ENCODE results near the gene FAM81B.

Gene FAM81B

DNA sequence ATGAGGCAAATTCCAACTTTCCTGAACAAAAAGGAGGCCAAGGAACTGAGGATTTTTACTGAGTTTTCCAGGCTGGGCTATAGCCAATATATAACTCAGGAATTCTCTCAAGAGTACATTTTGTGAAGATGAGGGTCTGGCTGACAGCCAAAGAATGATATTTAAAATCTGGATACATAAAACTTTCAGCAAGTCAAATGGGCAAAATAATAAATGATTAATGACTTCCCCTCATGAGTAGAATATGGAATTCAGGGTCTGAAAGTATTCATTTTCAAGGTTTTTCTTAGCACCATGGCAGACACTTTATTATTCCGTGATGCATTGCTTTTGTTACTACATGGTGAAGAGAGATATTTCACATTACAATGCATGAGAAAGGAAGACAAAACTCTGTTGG is 7.8 kb downstream of the FAM81B start:
- in situ Hi-C loops (cut with HindIII; ENCODE audit: low sequenced_read_pairs), result no loop called here

DNA sequence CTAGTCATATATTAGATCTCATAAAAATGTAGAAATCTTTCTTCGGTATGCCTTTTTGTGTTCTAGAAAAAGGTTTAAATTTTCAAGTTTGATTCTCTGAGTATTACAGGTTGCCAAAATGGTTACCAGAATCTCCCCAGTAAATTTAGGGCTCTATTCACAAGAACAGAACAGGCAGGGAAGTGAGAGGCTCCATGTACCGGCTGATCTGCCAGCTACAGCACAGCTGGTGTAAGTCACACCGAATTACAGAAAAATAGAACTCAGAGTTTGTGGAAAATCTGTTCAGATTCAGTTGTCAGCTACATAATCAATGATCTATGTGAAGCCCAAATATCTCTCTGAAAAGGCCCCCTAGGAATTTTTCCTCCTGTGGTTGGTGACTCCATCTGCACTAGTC is 10.5 kb downstream of the FAM81B start:
- in situ Hi-C loops (cut with HindIII; ENCODE audit: low sequenced_read_pairs), result no loop called here

DNA sequence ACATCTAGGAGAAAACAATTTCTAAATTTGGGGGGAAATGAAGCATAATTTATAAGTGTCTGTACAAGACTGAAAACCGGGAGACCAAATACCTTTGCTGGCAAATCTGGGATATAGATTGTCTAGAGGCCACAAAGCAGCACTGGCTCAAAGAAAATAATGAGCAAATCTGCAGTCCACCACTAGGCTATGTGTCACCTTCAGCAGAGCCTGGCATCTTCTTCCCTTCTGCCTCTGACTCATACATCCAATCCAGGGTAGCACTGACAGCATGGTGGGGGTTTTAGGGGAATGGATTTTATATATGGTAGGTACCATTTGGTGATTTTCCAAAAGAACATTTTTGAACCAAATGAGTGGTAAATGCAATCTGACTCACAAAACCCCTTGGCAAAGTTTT is 12.8 kb downstream of the FAM81B start:
- in situ Hi-C loops (cut with HindIII; ENCODE audit: low sequenced_read_pairs), result no loop called here

DNA sequence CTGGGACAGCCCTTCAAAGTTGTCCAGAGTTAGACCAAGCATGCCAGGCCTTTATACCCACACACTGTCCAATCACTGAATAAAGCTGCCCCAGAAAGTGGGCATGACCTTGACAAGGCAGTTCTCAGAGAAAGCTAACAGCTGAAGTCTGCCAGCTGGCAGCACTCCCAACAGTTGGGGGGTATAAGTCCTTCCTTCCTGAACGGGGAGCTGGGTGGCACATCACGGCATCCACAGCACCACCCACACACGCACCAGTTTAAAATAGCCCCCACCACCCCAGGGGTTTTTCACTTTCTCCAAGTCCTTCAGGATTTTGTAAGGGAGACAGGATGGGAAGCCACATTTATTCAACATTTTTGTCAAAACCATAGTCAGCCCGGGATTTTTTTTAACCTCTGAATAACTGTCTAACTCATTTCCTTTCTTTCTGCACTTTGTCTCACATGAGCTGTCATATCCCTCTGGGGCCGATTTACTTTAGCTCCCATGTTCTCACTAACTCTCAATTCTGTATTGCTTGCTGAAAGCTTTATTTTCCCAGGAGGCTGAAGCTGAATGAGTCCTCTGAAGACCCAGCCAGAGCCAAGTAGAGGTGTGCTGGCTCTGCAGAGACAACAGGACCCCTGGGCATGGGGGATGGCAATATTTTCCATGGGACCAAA is 15.4 kb downstream of the FAM81B start:
- in situ Hi-C loops (cut with HindIII; ENCODE audit: low sequenced_read_pairs), result loop anchor here (5.0 kb wide), 1 partner anchor 46 kb away; no protein-coding TSS in a partner anchor

DNA sequence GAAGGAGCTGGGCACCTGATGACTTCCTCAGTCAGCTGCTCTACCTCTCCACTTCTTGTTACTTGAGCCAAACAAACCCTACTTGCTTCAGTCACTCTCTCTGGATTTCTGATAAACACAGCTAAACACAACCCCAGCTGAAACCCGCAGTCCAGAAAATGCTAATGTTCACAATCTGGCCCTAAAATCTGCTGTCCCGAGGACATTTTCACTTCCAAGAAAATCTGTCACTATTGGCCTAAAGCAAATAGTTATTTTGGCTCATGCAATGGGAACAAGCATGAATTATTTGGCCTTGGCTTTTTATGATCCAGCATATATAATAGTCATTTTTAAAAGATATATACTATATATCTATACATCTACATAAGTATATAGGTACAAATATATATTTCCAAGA is 19.1 kb downstream of the FAM81B start:
- in situ Hi-C loops (cut with HindIII; ENCODE audit: low sequenced_read_pairs), result no loop called here

DNA sequence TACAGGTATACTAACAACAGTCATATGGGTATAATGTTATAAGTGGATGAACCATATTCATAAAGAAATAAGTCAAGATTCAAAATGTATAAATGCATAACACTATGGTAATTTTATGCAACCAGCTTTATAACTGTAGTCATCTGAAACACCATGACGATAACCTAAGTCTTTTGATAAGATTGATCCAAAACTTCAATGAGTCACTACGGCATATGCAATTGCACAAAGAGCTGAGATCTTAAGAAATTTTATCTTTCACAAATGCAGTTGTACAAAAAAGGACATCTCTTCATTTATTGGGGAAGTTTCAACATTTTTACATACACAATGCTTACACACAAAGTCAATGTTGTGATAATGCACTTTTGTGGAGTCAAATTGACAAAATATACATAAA is 20.3 kb downstream of the FAM81B start:
- in situ Hi-C loops (cut with HindIII; ENCODE audit: low sequenced_read_pairs), result no loop called here

DNA sequence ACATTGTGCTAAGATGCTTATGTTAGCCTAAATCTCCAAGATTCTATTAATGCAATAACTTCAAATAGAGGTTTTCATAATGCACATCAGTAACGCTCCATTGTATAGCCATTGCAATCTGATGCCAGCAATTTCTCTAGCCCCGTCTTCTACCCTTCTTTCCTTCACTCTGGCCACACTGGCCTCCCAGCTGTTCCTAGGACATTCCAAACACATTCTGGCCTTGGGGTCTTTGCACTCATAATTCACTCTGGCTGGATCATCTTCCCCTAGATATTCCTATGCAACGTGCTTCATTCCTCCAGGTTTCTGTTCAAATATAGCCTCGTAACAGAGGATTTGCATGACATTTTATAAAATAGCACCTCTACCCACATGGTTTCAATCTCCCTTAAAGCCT is 23.3 kb downstream of the FAM81B start:
- in situ Hi-C loops (cut with HindIII; ENCODE audit: low sequenced_read_pairs), result no loop called here

DNA sequence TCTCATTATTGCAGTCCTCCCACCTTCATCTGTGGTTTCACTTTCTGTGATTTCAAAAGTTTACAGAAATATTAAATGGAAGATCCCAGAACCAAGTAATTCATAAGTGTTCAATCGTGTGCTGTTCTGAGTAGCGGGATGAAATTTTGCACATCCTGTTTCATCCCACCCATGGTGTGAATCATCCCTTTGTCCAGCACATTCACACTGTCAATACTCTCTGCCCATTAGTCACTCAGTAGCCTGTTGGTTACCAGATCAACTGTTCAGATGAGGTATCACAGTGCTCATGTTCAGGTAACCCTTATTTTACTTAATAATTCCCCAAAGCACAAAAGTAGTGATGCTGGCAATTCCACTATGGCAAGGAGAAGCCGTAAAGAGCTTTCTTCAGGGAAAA is 26.8 kb downstream of the FAM81B start:
- in situ Hi-C loops (cut with HindIII; ENCODE audit: low sequenced_read_pairs), result no loop called here

DNA sequence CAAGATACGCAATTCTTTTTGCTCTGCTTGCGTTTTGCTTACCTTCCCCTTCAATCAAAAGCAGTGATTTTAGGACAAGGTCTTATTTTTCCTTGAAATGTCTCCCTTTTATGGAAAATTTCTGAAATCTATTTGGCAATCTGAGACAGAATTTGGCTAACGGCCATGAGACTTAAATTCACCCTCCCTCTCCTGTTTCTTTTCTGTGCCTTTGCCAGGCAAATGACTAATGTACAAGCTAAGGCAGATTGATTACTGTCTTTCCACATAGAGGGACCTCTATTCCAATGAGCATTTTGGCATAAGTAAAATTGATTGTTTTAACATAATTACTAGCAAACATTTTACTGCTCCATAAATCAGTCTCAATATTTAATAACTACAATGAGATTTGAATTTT is 31.7 kb downstream of the FAM81B start:
- in situ Hi-C loops (cut with HindIII; ENCODE audit: low sequenced_read_pairs), result no loop called here

DNA sequence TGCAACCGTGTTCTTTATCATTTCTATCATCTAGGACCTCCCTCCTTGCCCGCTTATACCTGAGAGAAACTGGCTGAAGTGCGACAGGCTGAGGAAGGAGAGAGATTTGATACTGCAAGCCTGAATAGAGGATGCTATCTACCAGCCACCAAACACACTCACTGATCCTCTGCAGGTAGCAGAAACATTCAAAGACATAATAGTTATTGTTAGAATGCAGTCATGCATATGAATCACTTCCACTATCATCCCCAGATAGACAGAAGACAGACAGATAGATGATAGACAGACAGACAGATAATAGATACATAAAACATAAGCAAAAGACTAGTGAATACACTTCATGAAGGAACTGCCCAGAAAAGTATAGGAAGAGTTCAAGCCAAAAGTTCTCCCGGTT is 32.9 kb downstream of the FAM81B start:
- in situ Hi-C loops (cut with HindIII; ENCODE audit: low sequenced_read_pairs), result no loop called here

DNA sequence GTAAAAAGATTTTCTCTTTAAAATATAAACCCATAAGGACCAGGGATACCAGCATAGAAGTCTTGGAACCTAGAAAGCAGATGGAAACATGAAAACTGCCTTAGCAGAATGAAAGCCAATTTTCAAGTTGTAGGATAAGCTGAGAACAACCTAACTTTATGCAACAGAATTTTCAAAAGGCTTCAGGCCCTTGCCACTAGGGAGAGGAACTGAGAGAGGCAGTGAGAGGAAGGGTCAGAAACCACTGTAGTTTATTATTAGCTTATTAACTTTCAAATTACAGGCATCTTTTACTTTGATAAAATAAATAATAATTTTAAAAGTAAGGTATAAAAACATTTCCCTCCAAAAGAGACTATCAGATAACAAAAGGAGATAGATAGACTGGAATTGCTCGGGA is 33.4 kb downstream of the FAM81B start:
- in situ Hi-C loops (cut with HindIII; ENCODE audit: low sequenced_read_pairs), result no loop called here

DNA sequence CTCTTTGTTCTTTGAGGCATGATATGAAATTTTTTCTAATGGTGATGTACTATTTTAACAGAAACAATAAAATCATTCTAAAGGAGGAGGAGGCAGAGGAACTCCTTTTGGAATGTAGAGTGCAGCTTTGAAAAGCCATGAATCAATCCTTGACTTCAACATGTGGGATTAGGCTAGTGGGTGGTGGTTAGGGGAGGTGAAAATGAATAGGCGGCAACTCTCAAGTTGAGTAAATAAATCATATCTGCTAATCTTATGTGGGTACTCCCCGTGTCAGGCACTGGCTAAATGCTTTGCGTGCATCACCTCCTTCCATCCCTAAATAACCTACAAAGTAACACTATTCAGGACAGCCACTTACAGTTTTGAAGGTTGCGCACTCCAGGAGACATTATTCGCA is 35.1 kb downstream of the FAM81B start:
- in situ Hi-C loops (cut with HindIII; ENCODE audit: low sequenced_read_pairs), result no loop called here

DNA sequence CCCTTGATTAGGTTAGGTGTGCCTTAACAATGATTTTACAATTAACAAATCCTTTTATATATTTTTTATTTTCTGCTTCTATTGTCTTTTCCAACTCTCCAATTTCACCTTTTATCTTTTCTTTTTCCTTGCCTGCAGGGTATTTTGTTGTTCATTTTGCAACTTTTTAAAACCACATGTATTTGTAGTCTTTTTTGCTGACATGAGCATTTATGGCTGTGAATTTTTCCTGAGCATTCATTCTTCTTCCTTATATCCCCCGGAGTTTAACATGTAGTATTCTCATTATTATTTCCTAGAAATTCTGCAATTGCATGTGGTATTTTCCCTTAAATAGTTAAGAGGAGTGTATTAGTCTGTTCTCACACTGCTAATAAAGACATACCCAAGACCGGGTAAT is 41.6 kb downstream of the FAM81B start:
- in situ Hi-C loops (cut with HindIII; ENCODE audit: low sequenced_read_pairs), result no loop called here

DNA sequence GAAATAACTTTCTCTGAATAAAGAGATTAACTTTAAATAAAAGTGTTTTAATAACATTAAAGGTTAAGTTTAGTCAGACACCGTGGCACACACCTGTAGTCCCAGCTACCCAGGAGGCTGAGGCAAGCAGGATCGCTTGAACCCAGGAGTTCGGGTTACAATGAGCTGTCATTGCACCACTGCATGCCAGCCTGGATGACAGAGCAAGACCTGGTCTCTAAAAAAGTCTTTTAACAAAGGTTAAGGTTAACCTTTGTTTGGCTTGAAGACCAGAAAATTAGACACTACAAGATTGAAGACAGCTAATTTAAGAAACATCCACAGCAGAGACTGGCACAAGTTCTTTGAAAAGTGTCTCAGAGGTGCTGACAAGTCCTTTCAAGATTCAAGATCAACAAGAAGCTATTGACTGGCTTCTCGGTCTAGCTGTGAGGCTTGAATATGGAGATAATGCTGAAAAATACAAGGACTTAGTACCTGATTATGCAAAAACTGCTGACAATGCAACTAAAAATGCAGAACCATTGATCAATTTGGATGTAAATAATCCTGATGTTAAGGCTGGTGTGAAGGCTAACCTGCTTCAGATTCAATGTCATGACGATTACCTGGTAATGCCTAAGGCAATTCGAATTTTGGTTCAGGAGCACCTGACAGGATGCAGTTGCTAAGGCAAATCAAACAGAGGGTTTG is 48.8 kb downstream of the FAM81B start:
- in situ Hi-C loops (cut with HindIII; ENCODE audit: low sequenced_read_pairs), result no loop called here

DNA sequence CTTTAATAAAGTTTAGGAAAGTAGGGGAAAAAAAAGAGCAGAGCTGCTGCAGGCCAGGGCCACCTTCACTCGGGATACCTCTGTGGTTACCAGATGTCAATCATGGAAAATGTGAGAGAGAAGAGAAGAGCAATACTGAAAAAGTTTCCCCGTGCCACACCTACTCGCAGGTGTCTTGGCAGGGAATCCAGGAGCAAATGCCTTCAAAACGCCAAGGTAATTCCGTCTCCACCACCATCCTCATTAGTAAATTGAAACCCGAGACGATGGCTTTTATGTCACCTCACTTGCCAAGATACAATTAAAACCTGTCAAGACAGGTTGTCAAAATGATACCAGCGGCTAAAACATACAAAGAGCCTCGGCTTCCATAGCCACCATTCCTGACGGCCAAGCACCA is 49.7 kb downstream of the FAM81B start:
- in situ Hi-C loops (cut with HindIII; ENCODE audit: low sequenced_read_pairs), result no loop called here

DNA sequence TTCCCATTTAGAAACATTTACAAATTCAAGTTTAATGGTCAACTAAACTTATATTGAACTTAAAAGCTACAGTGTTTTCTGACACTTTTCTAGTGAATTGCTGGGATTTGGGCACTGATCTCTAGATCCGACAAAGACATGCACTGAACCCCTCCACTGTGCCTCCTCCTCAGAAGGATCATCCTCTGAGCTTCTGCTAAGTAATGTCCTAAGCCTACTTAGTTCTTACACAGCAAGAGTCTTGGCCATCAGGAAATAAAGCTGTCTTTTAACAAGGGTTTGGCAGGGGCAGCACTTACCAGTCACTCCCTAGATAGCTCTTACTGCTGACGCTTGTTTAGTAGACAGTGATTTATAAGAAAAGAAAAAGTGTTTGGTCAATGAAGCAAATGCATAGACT is 50.5 kb downstream of the FAM81B start:
- in situ Hi-C loops (cut with HindIII; ENCODE audit: low sequenced_read_pairs), result no loop called here

DNA sequence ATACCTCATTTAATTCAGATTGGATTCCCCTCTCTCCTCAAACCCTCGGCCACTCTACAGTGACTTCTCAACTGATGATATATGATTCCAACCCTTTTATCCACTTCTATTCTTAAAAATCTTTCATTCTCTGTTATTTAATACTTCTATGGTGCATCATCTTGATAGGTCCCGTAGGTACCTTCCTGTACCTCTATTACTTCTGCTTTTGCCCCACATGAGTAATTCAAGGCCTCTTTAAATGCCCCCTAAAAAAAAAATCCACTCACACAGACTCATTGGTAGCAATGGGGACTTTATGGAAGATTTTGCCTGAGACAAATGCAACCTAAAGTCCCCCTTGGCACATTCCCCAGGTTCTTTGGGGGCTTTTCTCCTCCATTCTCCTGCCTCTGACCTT is 54.3 kb downstream of the FAM81B start:
- in situ Hi-C loops (cut with HindIII; ENCODE audit: low sequenced_read_pairs), result no loop called here

DNA sequence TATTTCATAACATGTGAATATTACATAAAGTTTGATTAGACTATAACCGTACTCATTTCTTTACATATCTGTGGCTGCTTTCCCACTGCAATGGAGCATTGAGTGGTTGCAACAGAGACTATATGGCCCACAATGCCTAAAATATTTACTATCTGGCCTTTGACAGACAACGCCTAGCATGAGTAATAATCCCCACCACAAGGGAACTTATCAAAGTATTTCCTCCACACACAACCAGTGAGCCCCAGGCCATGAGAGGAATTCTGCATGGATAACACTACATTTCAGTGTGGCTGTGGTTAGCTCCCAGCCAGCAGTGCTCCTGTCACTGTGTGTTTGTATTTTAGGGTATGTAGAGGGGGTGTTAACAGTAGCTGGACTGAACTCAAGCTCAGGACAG is 54.8 kb downstream of the FAM81B start:
- in situ Hi-C loops (cut with HindIII; ENCODE audit: low sequenced_read_pairs), result no loop called here

DNA sequence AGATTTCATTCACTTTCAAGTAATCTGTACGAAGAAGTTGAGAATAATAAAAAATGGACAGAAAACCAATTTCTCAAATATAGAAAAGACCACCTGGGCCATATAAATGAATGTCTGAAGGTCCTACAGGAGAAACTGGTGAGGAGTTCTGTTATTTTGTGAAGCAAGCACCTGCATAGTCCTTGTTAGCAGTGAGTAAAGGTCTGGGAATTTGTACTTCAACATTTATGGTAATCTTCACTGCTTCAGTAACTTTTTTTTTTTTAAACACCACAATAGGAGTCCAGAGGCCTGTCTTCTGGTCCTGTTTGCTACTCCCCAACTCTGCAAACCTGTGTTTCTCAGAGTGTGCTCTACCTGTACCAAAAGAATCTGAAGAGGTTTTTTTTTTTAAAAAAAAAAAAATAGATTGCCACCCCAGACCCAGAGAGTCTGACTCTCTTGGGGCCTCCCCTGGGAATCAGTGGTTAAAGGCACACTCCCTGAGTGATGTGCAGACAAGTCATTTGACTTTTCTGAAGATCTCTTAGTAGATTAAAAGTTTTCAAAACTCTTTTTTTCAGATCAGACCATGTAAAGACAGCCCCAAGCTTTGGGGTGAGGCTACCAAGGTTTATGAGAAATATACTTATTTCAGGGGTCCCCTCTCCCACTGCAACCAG is 55.5 kb downstream of the FAM81B start:
- in situ Hi-C loops (cut with HindIII; ENCODE audit: low sequenced_read_pairs), result no loop called here

DNA sequence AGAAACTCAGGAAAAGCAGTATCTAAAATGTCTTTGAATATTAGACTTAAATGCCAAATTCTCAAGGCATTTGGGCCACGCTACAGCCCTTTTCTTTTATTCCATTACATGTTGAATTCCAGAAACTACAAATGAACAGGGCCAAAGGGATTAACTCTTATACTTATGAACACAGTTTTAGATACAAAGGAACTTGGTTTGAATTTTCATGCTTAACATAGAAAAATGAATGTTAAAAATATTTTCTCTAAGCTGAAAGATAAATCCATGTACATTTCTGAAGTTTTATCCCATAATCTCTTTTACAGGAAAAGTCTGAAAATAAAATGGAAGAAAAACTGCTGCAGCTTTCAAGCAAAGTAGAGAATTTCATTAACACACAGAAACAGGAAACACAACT is 56.8 kb downstream of the FAM81B start:
- in situ Hi-C loops (cut with HindIII; ENCODE audit: low sequenced_read_pairs), result no loop called here

DNA sequence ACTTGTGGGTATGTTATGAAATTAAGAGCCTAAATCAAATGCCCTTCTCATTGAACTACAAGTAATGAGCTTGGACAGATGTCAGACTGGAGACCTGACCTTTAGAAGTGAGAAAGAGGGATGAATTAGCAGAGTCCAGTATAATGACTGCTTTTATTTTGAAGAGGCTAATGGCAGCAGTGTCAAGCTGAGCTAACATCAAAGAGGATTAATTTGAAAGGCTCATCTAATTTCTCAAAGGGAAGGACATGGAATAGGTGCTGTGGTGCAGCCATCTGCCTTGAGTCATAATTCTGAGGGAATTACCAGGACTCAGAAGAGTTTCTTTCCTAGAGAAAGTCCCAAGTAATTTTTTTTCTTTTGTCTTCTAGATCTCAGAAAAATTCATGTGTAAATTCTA is 57.6 kb downstream of the FAM81B start:
- in situ Hi-C loops (cut with HindIII; ENCODE audit: low sequenced_read_pairs), result no loop called here

DNA sequence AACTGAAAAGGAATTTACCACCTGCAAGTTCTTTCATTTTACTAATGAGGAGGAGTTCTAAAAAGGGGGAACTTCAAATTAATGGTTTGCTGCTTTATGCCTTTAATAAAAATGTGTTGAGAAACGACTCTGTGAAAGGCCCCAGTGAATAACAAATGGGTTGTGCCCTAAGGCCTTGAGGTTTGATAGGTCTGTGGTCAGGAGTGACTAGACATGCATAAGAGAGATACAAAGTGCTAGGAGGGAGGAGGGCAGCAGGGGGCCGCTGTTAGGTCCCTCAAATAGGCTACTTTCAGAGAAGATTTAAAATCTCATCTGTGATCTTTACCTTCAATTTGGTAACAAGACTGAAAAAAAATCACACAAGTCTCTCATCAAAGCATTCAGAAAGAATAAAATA is 58.3 kb downstream of the FAM81B start:
- in situ Hi-C loops (cut with HindIII; ENCODE audit: low sequenced_read_pairs), result no loop called here
